C4-2B (cell line): ENCODE results near the gene ZNF732.
A peak's percentile ranks its signal among the peaks of the same experiment; 100 is the strongest.

ENCODE experiments used
- ZFX ChIP-seq: fragments of 450-650 bp; IDR thresholded peaks from 2 replicates; pipeline ENCODE4 v1.6.1; 2017
- TF ChIP-seq, protein P1 (sequence below): fragments of 450-650 bp; conservative IDR thresholded peaks from 2 replicates; pipeline ENCODE4 v1.5.1; 2017; ENCODE audit warnings: mild to moderate bottlenecking

GRCh38 chr4:337932-338758, 32.9 kb upstream of the ZNF732 start:
- TF ChIP-seq, protein P1, sequence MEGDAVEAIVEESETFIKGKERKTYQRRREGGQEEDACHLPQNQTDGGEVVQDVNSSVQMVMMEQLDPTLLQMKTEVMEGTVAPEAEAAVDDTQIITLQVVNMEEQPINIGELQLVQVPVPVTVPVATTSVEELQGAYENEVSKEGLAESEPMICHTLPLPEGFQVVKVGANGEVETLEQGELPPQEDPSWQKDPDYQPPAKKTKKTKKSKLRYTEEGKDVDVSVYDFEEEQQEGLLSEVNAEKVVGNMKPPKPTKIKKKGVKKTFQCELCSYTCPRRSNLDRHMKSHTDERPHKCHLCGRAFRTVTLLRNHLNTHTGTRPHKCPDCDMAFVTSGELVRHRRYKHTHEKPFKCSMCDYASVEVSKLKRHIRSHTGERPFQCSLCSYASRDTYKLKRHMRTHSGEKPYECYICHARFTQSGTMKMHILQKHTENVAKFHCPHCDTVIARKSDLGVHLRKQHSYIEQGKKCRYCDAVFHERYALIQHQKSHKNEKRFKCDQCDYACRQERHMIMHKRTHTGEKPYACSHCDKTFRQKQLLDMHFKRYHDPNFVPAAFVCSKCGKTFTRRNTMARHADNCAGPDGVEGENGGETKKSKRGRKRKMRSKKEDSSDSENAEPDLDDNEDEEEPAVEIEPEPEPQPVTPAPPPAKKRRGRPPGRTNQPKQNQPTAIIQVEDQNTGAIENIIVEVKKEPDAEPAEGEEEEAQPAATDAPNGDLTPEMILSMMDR, result no peak
- TF ChIP-seq ZFX, result 0 out of 2 replicates have a peak, but pooled peaks have one; percentile 9
